NCI-H510A treated with DMSO at 0.1 percent for 48 hours (cell line): ENCODE data around the gene TSPAN7.

Source experiments
- DNase-seq: peaks from one replicate; lab custom pipeline; 2025; lab: John Stamatoyannopoulos, UW

The TSPAN7 gene

DNA sequence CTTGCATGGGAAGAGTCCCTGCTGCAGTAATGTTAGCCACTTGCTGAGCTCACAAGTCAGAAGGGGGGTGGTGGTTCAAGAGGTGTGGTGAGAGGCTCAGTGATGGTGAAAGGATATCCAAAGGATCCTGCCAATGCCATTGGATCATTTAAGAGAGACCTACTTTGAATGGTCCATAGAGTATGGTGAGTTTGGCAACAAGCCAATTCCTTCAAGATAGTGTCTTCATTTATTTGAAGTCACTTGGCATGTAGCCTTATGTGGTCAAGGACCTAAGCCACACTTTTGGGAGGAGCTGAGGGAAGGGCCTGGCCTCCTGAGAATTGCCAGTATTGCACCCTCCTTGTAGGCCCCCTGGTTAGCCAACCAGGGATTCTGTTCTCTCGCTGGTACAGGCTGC, 87.9 kb downstream of the TSPAN7 start:
- no peak for DNase-seq

DNA sequence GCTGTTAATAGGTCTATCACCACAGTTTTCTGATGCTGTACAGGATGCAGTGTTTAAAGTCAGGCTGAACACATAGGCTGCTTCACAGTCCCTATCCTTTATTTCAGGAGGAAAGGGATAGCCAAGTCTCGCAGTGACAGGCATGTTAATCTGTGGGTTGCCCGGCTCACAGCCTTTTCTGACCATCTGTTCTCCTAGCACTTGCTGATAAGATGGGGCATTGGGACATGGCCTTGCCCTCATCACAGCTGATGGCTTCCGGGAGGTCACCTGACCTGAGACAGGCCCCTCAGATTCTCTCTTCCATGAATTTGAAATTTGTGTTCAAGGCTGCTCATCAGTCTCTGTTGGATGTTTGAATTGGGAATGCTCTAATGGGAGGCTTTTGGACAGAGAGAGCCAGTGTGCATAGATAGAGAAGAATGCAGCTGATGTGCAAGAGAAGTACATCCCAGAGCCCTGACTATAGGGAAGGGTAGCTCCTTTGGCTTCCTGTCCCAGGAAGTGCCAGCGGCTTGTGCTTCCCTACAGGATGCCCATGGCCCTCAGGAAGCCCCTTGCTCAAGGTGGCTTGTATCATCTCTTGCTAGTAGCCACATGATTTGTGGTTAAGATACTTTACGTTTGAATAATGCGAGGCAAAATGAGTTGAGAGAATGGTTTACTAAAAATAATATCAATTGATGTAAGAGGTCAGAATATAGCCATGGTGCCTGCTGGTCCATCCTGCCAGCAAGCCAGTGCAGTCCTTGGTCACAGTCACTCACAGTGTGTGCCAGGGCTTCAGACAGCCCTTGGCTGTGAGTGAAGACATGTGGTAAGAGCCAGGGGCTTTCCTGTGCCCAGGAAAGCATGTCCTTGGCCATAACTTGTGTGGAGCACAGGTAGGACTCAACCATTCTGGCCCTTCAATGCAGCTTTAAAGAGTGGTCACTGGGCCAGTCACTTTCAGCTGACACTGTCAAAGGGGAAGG, 88.6 kb downstream of the TSPAN7 start:
- no peak for DNase-seq

- no peak for DNase-seq
These were observed 90.6 kb downstream of the TSPAN7 start for GRCh38 chrX:38651625-38652601.

GRCh38 chrX:38652934-38653442, 91.6 kb downstream of the TSPAN7 start:
- DNase-seq = no peak

GRCh38 chrX:38654302-38654701, 93.0 kb downstream of the TSPAN7 start:
- no peak for DNase-seq

DNA sequence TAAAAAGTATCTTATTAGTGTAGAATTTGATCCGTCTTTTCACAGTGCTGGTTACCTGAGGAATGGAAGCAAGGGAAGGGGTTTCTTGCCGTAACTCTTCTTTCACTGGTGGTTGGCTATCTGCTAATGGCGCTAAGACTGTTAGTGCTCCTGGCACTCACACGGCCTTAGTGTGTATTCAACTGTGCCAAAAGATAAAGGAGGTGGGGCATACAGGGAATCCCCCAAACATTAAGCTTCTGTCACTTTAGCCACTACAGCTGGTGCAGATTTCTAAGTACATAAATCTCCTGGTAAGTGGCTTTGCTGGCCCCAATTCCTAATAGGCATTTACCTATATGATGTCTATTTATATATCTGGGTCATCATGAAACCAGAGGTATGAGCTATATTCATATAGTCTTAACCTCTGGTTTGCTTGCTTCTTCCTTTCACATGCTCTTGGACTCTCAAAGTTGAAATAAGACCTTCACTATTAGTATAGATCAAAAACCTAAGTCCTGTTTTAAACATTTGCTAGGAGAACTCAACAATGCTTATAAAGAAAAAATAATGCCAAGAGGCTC, 95.1 kb downstream of the TSPAN7 start:
- DNase-seq = no peak

GRCh38 chrX:38657562-38657961, 96.2 kb downstream of the TSPAN7 start:
- no peak for DNase-seq

- DNase-seq = no peak
These were observed 99.2 kb downstream of the TSPAN7 start for GRCh38 chrX:38660395-38661102.

DNA sequence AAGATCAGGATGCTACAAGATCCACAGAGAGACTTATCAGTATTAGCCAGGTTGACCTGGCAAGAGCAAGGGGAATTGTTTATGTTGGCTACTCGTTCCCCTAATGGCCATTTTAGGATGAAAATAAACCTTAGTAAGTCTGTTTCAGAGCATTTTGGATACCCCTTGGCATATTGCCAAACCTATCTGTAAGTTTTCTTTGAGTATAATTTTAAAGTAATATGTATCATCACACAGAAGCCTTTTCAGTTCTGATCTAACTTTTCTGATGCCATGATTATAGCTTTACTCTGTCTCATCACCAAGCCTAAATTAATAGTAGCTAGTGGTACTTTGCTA, 99.7 kb downstream of the TSPAN7 start:
- DNase-seq = no peak

DNA sequence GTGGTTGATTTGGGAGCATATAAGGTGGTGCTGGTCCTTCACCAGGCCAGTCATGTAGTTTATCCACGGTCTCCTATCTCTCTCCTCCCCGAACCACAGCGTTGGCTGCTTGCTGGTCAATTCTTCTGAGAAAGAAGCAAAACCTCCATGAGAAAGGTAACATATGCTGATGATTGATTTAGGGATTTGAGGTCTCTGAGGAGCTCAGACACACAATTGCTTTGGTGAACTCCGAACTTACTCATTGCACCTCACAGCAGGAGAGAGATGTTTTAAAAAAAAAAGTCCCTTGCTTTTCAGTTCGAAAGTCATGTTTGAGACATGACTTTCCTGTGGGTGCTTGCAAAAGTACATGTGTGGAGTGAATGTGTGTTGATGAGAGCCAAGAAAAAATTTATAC, 100.2 kb downstream of the TSPAN7 start:
- no peak for DNase-seq

- DNase-seq = no peak
These were observed 101.3 kb downstream of the TSPAN7 start for GRCh38 chrX:38662640-38663039.

- peak; percentile 29 for DNase-seq
These were observed 102.9 kb downstream of the TSPAN7 start for GRCh38 chrX:38664285-38664684.

GRCh38 chrX:38666909-38667308, 105.6 kb downstream of the TSPAN7 start:
- DNase-seq = no peak

GRCh38 chrX:38668771-38669170, 107.4 kb downstream of the TSPAN7 start:
- DNase-seq = no peak

DNA sequence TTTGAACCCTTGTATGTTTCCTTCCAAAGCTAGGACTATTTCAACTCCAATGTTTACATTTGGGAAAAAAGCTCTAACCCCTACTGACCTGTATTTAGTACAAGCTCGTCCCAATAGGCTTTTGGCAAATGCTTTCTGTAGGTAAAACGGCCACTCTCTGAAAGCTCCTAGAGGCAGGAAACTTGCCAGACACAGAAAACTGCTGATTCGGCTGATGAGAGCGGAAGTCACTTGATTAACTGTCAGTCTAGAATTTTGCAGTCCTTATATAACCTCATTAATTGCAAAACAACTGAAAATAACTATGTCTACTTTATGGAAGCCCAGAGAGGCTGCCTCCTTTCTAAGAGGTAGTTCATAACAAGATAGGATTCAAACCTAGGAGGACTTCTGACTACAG, 108.1 kb downstream of the TSPAN7 start:
- DNase-seq = no peak

DNA sequence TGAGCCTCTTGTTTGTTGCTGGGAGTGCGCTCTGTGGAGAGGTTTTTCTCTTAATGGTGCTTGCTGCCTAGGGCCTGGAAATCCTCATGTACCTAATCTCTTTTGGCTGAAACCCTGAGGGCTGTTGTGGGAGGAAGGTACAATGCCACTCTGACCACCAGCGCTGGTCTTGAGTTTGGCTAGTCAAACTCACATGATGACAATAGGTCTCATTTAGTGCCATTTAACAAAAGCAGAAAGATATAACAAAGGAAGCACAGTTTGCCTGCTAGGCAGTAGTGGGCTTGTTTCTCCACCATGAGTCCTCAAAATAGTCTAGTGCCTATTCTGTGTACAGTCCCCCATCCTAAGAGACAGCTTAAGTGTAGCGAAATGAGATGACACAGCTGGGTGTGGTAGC, 111.3 kb downstream of the TSPAN7 start:
- no peak for DNase-seq

- DNase-seq = no peak
These were observed 114.5 kb downstream of the TSPAN7 start for GRCh38 chrX:38675856-38676255.

- no peak for DNase-seq
These were observed 116.8 kb downstream of the TSPAN7 start for GRCh38 chrX:38678183-38678582.

DNA sequence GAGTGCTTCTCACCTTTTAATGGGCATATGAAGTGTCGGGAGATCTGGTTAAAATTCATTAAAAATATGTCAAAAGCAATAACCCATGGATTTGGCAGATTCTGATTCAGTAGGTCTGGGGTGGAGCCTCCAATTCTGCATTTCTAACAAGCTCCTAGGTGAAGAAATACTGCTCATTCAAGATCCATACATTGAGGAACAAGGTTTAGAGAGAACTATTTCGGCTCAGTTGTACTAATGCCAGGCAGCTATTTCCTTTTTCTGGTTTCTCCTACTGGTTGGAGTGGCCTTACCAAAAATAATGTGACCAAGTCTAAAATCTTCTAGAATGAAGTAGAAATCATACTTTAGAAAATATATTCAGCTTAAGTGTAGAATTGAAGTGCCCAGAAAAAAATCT, 117.5 kb downstream of the TSPAN7 start:
- DNase-seq = no peak

- no peak for DNase-seq
These were observed 118.4 kb downstream of the TSPAN7 start for GRCh38 chrX:38679695-38680094.

DNA sequence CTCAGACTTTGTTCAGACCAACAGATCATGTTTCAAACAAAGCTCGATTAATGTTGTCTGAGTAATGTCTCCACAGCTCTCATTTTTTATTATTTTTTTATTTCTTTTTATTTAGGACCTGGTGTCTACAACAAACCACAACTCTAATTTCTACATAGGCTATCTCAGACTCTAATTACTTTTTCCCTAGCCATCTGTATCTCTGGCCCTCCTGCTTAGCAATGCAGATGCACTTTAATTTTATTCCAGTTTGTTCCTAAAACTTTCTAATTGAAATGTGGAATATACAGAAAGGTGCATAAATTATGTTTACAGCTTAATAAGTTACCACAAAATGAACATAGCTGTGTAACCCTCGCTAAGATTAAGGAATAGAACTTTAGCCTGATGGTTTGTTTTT, 120.8 kb downstream of the TSPAN7 start:
- DNase-seq = no peak

DNA sequence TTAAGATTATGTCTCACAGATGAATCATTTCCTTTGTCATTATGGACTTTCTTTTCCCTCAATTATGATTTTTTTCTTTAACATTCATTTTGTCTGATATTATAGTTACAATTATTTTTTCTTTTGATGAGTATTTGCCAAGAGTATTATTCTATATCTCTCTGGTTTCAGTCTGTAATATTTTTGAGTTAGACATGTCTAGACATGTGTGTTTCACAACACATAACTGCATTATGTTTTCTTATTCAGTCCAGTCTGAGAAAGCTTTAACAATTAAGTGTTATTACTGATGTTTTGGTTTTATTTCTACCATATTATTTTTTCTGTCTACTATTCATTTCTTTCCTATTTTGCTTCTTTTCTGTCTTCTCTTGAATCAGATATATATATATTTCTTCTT, 131.6 kb downstream of the TSPAN7 start:
- no peak for DNase-seq
